IMR-90 (cell line): ENCODE measurements around the gene BOD1. TPM values are rescaled to one million over a fixed set of nuclear protein-coding genes. Genes with fewer than 3 reads are reported as not detected.
A peak's percentile ranks its signal among the peaks of the same experiment; 100 is the strongest.

Source experiments
- ATAC-seq: fragments of 200-7000 bp; cut with Tn5 transposase; 2 replicates; pipeline ENCODE4 v1.9.1; 2020; ENCODE audit warnings: low read depth, mild to moderate bottlenecking, moderate library complexity
- BruUV-seq: library from RNA; stranded (reverse); fragments of 400-500 nt; replicated peaks from 2 replicates; lab custom pipeline; 2021; lab: Mats Ljungman, UMichigan
- CTCF ChIA-PET: fragments of 300-600 bp; formaldehyde crosslinking; extraction: SDS; loops from one replicate; lab custom pipeline; 2021; ENCODE audit warnings: antibody characterized with exemption; lab: Yijun Ruan, JAX
- POLR2A ChIA-PET: fragments of 300-600 bp; sonication (Branson Sonifier 250); formaldehyde crosslinking; loops from one replicate; lab custom pipeline; 2022; ENCODE audit warnings: antibody characterized with exemption; ENCODE audit not compliant: unreplicated experiment; lab: Charles Lee
- DNase-seq: peaks from one replicate; pipeline ENCODE4 v3.0.0; 2013
- H2AFZ ChIP-seq: replicated peaks from 2 replicates; pipeline ENCODE3; 2013; ENCODE audit warnings: low read length, mild to moderate bottlenecking; ENCODE audit not compliant: poor library complexity
- H2AK5ac ChIP-seq: 2 replicates; pipeline ENCODE4 v1.6.1; 2013; ENCODE audit warnings: low read depth, low read length, inconsistent platforms
- H2AK9ac ChIP-seq: replicated peaks from 2 replicates; pipeline ENCODE3; 2013; ENCODE audit warnings: mild to moderate bottlenecking, low read depth, low read length, moderate library complexity; ENCODE audit not compliant: poor library complexity
- H2BK120ac ChIP-seq: 2 replicates; pipeline ENCODE4 v1.6.1; 2013; ENCODE audit warnings: low read depth, low read length, inconsistent platforms
- H2BK15ac ChIP-seq: 3 replicates; pipeline ENCODE4 v1.6.1; 2013; ENCODE audit warnings: low read depth, low read length, inconsistent platforms
- H2BK20ac ChIP-seq: 2 replicates; pipeline ENCODE4 v1.6.1; 2013; ENCODE audit warnings: low read depth, mild to moderate bottlenecking, inconsistent platforms, low read length, moderate library complexity
- H2BK5ac ChIP-seq: 2 replicates; pipeline ENCODE4 v1.6.1; 2013; ENCODE audit warnings: mild to moderate bottlenecking, low read depth, low read length, inconsistent platforms; ENCODE audit not compliant: poor library complexity, severe bottlenecking
- H3K14ac ChIP-seq: replicated peaks from 2 replicates; pipeline ENCODE4 v1.6.1; 2013; ENCODE audit warnings: low read depth, low read length, inconsistent platforms
- H3K18ac ChIP-seq: 2 replicates; pipeline ENCODE4 v1.6.1; 2013; ENCODE audit warnings: low read depth, low read length, control low read depth
- H3K23ac ChIP-seq: 2 replicates; pipeline ENCODE4 v1.6.1; 2013; ENCODE audit warnings: low read depth, low read length, inconsistent platforms
- H3K27ac ChIP-seq: 2 replicates; pipeline ENCODE4 v1.5.1; 2013; ENCODE audit warnings: mild to moderate bottlenecking, control low read depth, low read length; ENCODE audit not compliant: insufficient read depth
- H3K27me3 ChIP-seq: 2 replicates; pipeline ENCODE4 v1.6.1; 2013; ENCODE audit warnings: low read length; ENCODE audit not compliant: control insufficient read depth, insufficient read depth
- H3K36me3 ChIP-seq: 2 replicates; pipeline ENCODE4 v1.6.1; 2013; ENCODE audit warnings: low read length, mixed read lengths; ENCODE audit not compliant: control insufficient read depth, insufficient read depth
- H3K4ac ChIP-seq: 2 replicates; pipeline ENCODE4 v1.6.1; 2013; ENCODE audit warnings: low read depth, low read length, inconsistent platforms
- H3K4me1 ChIP-seq: 2 replicates; pipeline ENCODE4 v1.6.1; 2013; ENCODE audit warnings: low read length, mixed read lengths; ENCODE audit not compliant: control insufficient read depth, insufficient read depth
- H3K4me2 ChIP-seq: 2 replicates; pipeline ENCODE4 v1.6.1; 2013; ENCODE audit warnings: low read depth, mild to moderate bottlenecking, control low read depth, low read length, moderate library complexity
- H3K4me3 ChIP-seq: 2 replicates; pipeline ENCODE4 v1.5.1; 2013; ENCODE audit warnings: low read depth, mild to moderate bottlenecking, control low read depth, low read length, moderate library complexity; ENCODE audit not compliant: insufficient read depth
- H3K56ac ChIP-seq: 2 replicates; pipeline ENCODE4 v1.6.1; 2013; ENCODE audit warnings: low read length, inconsistent platforms; ENCODE audit not compliant: insufficient read depth; ENCODE audit errors: extremely low read depth
- H3K79me1 ChIP-seq, 2 experiments: 2 replicates each; pipeline ENCODE4 v1.6.1; 2013; ENCODE audit warnings: low read length in 2 of 2, inconsistent platforms in 1 of 2, low read depth in 1 of 2
- H3K9ac ChIP-seq: 2 replicates; pipeline ENCODE4 v1.6.1; 2013; ENCODE audit warnings: low read depth, low read length, control low read depth
- H3K9me1 ChIP-seq: 2 replicates; pipeline ENCODE4 v1.6.1; 2013; ENCODE audit warnings: low read length, inconsistent platforms; ENCODE audit not compliant: insufficient read depth
- H3K9me3 ChIP-seq: 2 replicates; pipeline ENCODE4 v1.6.1; 2013; ENCODE audit warnings: low read length; ENCODE audit not compliant: control insufficient read depth, insufficient read depth
- H4K20me1 ChIP-seq: 2 replicates; pipeline ENCODE4 v1.6.1; 2013; ENCODE audit warnings: low read length, inconsistent platforms; ENCODE audit not compliant: insufficient read depth
- H4K5ac ChIP-seq: 2 replicates; pipeline ENCODE4 v1.6.1; 2013; ENCODE audit warnings: mild to moderate bottlenecking, low read depth, low read length, control low read depth
- H4K8ac ChIP-seq, 2 experiments: 2 replicates each; pipeline ENCODE4 v1.6.1; 2013; ENCODE audit warnings: low read depth in 2 of 2, low read length in 2 of 2, control low read depth in 1 of 2, inconsistent platforms in 1 of 2
- H4K91ac ChIP-seq: 2 replicates; pipeline ENCODE4 v1.6.1; 2013; ENCODE audit warnings: low read depth, low read length, inconsistent platforms; ENCODE audit not compliant: insufficient read depth
- BHLHE40 ChIP-seq: fragments of 150-350 bp; IDR thresholded peaks from 2 replicates; pipeline ENCODE4 v1.6.1; 2016; ENCODE audit warnings: mild to moderate bottlenecking, low read depth, low read length
- CEBPB ChIP-seq: IDR thresholded peaks from 2 replicates; pipeline ENCODE4 v1.6.1; 2012; ENCODE audit warnings: low read depth, low read length, improper control_type of control experiment
- FOS ChIP-seq: fragments of 150-350 bp; IDR thresholded peaks from 2 replicates; pipeline ENCODE4 v1.6.1; 2016; ENCODE audit warnings: low read depth, low read length
- MAFK ChIP-seq: IDR thresholded peaks from 2 replicates; pipeline ENCODE4 v1.6.1; 2012; ENCODE audit warnings: low read depth, low read length, improper control_type of control experiment
- NFE2L2 ChIP-seq: fragments of 150-350 bp; IDR thresholded peaks from 2 replicates; pipeline ENCODE4 v1.6.1; 2016; ENCODE audit warnings: low read depth, mild to moderate bottlenecking, low read length
- RCOR1 ChIP-seq: IDR thresholded peaks from 2 replicates; pipeline ENCODE4 v1.6.1; 2012; ENCODE audit warnings: mild to moderate bottlenecking, low read length, improper control_type of control experiment; ENCODE audit not compliant: insufficient replicate concordance
- RFX5 ChIP-seq: IDR thresholded peaks from 2 replicates; pipeline ENCODE4 v1.8.0; 2012; ENCODE audit warnings: low read depth, mild to moderate bottlenecking, low read length, moderate library complexity
- USF2 ChIP-seq: fragments of 150-350 bp; IDR thresholded peaks from 2 replicates; pipeline ENCODE4 v1.6.1; 2017; ENCODE audit warnings: mild to moderate bottlenecking, antibody characterized with exemption, low read length, low read depth
- WGBS, 2 experiments: methylation state at CpG; one replicate each; pipeline versions ENCODE4 v1.1.5 to v1.1.7; 2013; ENCODE audit warnings: missing lambda C conversion rate in 2 of 2; ENCODE audit not compliant: insufficient read length in 1 of 2; ENCODE audit errors: extremely low coverage in 2 of 2; 5-methylcytosine and 5-hydroxymethylcytosine counted together
- dilution Hi-C: fragments of 300-500 bp; cut with HindIII; formaldehyde crosslinking; loops from one replicate; pipeline ENCODE4 v1.14.3; 2018; ENCODE audit warnings: low sequenced_read_pairs; ENCODE audit not compliant: unreplicated experiment
- in situ Hi-C: fragments of 300-500 bp; cut with MboI; formaldehyde crosslinking; loops from 3 replicates; pipeline ENCODE4 v1.14.3; 2019; ENCODE audit warnings: low sequenced_read_pairs, inconsistent platforms, mixed read lengths
- intact Hi-C: fragments of 100-400 bp; cut with micrococcal nuclease; formaldehyde crosslinking; loops from 2 replicates; pipeline ENCODE4 v1.10.0; 2022
- polyA plus RNA-seq, 3 experiments: library from polyadenylated mRNA; depleted of rRNA; stranded (reverse); fragments of >200 nt; gene quantifications; 2 replicates each; pipeline ENCODE4 v1.2.3, GENCODE V29; 2012; ENCODE audit warnings: low replicate concordance in 1 of 3
- total RNA-seq: library from RNA; depleted of rRNA; stranded (reverse); fragments of >200 nt; gene quantifications from 2 replicates; pipeline ENCODE4 v1.2.3, GENCODE V29; 2012

The BOD1 gene
- total and polyA plus RNA-seq, 2 of the 4 experiments (the other 2 are of a cell fraction), result 57.9 to 71.7 TPM

GRCh38 chr5:173577166-173577565, 39.3 kb downstream of the BOD1 start:
- Histone ChIP-seq H2BK20ac (no peak overlapping the region), H2AFZ (no peak overlapping the region), H2BK15ac (no peak overlapping the region), H3K27ac (no peak overlapping the region), H2AK5ac (no peak overlapping the region), H2BK5ac (no peak overlapping the region), H3K4me3 (no peak overlapping the region), H3K23ac (no peak overlapping the region), H3K36me3 (no peaks in the 10 kb centered on the region), H3K4me2 (no peak overlapping the region), H3K79me1 (no peaks in the 10 kb centered on the region), H2AK9ac (no peak overlapping the region), H3K56ac (no peak overlapping the region), H3K9ac (no peak overlapping the region), H3K4me1 (peaks cover 4% of the 10 kb centered on the region; the same call in 1 of the 2 replicates), H3K9me1 (peaks cover 4% of the 10 kb centered on the region; the same call in 1 of the 2 replicates), H3K27me3 (no peaks in the 10 kb centered on the region), H3K9me3 (peaks cover 7% of the 10 kb centered on the region), H3K4ac (no peak overlapping the region; the same call in 1 of the 2 replicates), H4K91ac (no peak overlapping the region), H3K14ac (no peak overlapping the region), H4K20me1 (no peaks in the 10 kb centered on the region), H4K5ac (no peak overlapping the region), H2BK120ac (peak overlapping the region; percentile 22; the same call in 1 of the 2 replicates), H3K18ac (no peak overlapping the region), H4K8ac (no peak overlapping the region)
- in situ Hi-C loops (loop anchor here (25.0 kb wide), 2 partner anchors 415 to 865 kb away; no protein-coding TSS in a partner anchor), dilution Hi-C loops (no loop called here), intact Hi-C loops (no loop called here)
- no peak for ATAC-seq
- ChIA-PET POLR2A (no interaction called here), CTCF (no interaction called here)
- DNase-seq, result no peak
- 100% methylated on average over 1 of the region's 3 CpGs; no CpG with 5 or more reads in 1 of the 2 experiments for WGBS, 2 experiments
- no TSS peak for BruUV-seq
- no peak for TF ChIP-seq CEBPB
- no peak for TF ChIP-seq BHLHE40
- no peak for TF ChIP-seq RFX5
- TF ChIP-seq NFE2L2, result no peak
- TF ChIP-seq RCOR1, result no peak
- no peak for TF ChIP-seq MAFK
- no peak for TF ChIP-seq USF2
- TF ChIP-seq FOS, result no peak
